Measurements from ENCODE around the gene AHSG. TPM values are rescaled to one million over a fixed set of nuclear protein-coding genes. Genes with fewer than 3 reads are reported as not detected.

AHSG gene
- total RNA-seq, 4 donors from 2014 or later, result not detected

DNA sequence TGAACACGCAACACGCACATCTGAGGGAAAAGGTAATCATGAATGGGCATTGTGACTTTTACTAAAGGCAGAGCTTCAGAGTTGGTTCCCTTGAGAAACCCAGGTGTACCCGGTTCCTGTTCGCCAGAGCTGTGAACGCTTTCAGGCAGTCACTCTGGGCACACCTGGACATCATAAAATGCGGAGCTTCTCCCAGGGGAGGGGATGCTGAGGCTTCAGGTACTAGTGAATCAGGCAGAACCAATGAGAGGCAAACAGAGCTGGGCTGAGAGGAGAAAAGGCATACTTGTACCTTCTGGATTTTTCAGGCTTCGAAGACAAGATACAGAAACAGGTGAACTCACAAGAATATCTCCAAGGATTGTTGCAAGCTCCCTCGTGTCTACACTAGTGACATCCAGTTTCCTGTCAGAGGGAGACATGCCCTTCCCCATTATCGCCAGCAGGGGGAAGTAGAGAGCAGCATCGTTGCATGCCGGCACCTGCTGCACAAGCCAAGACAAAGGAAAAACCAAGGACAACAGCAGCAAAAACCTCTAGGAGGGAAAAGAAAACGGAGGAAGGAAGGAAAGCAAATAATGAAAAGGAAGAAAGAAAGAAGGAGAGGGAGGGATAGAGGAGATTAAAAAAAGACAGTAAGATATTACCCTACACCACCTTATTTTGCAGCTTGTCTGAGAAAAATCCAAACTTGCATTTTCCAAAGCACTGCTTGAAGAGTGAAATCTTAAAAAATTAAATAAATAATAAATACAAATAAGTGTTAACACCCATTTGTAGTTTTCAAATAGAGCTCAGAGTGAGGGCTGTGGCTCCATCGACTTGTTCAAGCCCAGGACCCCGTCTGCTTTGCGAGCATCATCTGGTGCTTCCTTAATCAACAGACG is 2.0 kb downstream of the AHSG start:
- H3K9me3 ChIP-seq, result no peaks in the 10 kb centered on the region
- no peaks in the 10 kb centered on the region for H3K36me3 ChIP-seq
- no peak overlapping the region for H3K27ac ChIP-seq
- DNase-seq, result no peak
- intact Hi-C loops (cut with DNase I), result loop anchor here (5.0 kb wide), 1 partner anchor 202 kb away; no protein-coding TSS in a partner anchor
- TF ChIP-seq, protein P1, sequence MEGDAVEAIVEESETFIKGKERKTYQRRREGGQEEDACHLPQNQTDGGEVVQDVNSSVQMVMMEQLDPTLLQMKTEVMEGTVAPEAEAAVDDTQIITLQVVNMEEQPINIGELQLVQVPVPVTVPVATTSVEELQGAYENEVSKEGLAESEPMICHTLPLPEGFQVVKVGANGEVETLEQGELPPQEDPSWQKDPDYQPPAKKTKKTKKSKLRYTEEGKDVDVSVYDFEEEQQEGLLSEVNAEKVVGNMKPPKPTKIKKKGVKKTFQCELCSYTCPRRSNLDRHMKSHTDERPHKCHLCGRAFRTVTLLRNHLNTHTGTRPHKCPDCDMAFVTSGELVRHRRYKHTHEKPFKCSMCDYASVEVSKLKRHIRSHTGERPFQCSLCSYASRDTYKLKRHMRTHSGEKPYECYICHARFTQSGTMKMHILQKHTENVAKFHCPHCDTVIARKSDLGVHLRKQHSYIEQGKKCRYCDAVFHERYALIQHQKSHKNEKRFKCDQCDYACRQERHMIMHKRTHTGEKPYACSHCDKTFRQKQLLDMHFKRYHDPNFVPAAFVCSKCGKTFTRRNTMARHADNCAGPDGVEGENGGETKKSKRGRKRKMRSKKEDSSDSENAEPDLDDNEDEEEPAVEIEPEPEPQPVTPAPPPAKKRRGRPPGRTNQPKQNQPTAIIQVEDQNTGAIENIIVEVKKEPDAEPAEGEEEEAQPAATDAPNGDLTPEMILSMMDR (IDR thresholded peaks at IDR 0.05), result peak; percentile 89 to 99 (median 96)
- TF ChIP-seq POLR2A (IDR thresholded peaks at IDR 0.05), result no peak
- H3K4me3 ChIP-seq, result no peak overlapping the region
- H3K27me3 ChIP-seq, result peaks cover 0 to 54% (median 0%) of the 10 kb centered on the region in 4 donors
- WGBS, 2 donors, result 29 to 36% methylated on average over 16 of the region's 16 CpGs
- peaks cover 3 to 27% (median 9%) of the 10 kb centered on the region in 3 donors for H3K4me1 ChIP-seq

DNA sequence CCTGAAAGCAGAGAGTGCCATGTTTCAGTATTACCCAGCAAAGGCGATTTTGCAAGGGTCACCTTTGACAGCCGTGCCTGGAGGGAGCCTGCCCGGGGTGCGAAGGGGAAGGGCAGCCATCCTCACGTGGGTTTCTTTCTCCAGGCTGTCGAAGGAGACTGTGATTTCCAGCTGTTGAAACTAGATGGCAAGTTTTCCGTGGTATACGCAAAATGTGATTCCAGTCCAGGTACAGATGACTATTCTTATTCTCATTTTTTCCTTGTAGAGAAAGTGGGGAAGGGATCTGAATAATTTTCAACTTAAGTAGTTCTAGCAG is 3.4 kb downstream of the AHSG start:
- WGBS, 2 donors, result 75 to 77% methylated on average over 7 to 8 of the region's 8 CpGs
- Histone ChIP-seq H3K9me3 (no peaks in the 10 kb centered on the region), H3K27ac (no peak overlapping the region), H3K27me3 (peaks cover 0 to 63% (median 0%) of the 10 kb centered on the region in 4 donors), H3K36me3 (no peaks in the 10 kb centered on the region), H3K4me1 (peaks cover 3 to 27% (median 9%) of the 10 kb centered on the region in 3 donors), H3K4me3 (no peak overlapping the region)
- no peak for DNase-seq
- no peak for TF ChIP-seq POLR2A (IDR thresholded peaks at IDR 0.05)
- TF ChIP-seq, protein P1 (IDR thresholded peaks at IDR 0.05), result no peak
- intact Hi-C loops (cut with DNase I), result no loop called here

DNA sequence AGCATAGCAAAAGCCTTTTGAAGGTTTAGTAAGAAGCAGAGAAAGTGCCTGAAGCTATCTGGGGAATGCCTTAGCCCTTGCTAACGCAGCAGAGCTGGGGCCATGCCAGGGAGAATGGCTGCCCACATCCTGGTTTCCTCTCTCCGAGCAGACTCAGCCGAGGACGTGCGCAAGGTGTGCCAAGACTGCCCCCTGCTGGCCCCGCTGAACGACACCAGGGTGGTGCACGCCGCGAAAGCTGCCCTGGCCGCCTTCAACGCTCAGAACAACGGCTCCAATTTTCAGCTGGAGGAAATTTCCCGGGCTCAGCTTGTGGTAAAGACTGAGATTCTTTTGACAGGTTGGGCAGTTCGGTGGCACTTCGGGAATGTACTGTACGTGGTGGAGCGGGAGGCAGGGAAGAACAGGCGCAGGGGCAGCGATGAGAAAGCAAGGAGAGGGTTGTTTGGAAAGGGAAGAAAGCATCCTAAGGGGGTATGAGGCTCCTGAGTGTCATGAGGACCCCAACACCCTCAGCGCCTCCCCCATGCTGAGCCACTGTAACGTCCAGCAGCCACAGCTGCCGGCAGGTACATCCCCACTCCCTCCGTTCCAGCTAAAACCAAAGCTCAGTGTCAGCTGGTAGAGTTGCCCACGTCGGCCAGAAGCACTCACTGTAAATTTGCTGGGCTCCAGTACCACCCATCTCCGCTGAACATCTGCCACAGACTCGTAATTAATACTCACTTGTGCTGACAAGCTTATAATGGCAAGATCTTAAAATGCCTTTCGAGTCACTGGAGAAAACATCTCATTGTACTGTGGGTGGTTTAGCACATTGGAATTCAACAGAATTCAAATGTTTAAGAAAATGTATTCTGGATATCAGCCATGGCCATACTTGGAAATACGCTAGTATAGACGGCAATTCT is 4.4 kb downstream of the AHSG start:
- 18 to 20% methylated on average over 20 to 28 of the region's 31 CpGs for WGBS, 2 donors
- Histone ChIP-seq H3K4me3 (peak overlapping the region in 3 of 4 donors; percentile 27 to 48 (median 29)), H3K36me3 (no peaks in the 10 kb centered on the region), H3K9me3 (no peaks in the 10 kb centered on the region), H3K27me3 (peaks cover 0 to 63% (median 0%) of the 10 kb centered on the region in 4 donors), H3K4me1 (peaks cover 3 to 27% (median 9%) of the 10 kb centered on the region in 3 donors), H3K27ac (peak overlapping the region in 1 of 4 donors; percentile 36)
- peak; percentile 49 for DNase-seq
- intact Hi-C loops (cut with DNase I), result no loop called here
- no peak for TF ChIP-seq POLR2A (IDR thresholded peaks at IDR 0.05)
- TF ChIP-seq, protein P1 (IDR thresholded peaks at IDR 0.05), result peak; percentile 83 to 95 (median 92)

DNA sequence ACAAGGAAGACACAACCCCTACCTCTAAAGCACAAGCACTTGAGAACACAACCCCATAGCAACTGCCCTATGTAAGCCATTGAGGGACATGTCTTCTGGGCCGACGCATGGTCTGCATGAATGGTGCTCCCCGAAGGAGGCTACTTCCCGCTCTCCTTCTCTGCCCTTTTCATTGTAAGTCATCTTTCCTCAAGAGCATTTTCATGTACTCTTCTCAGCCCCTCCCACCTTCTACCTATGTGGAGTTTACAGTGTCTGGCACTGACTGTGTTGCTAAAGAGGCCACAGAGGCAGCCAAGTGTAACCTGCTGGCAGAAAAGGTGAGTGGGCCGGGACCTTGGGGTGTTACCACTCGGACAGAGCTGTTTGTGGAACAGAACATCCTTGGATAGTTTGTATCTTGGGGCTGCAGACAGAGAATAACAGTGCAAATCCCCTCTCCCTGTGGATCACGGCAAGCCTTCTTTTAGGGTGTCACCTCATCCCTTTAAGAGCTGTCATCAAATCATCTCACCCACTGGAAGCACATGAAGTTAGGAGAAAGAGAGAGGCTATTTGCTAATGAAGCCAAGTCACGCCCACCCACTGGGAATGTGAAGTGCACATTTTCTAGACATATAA is 5.6 kb downstream of the AHSG start:
- Histone ChIP-seq H3K27ac (no peak overlapping the region), H3K27me3 (peaks cover 0 to 55% (median 0%) of the 10 kb centered on the region in 4 donors), H3K4me1 (peaks cover 3 to 27% (median 9%) of the 10 kb centered on the region in 3 donors), H3K9me3 (no peaks in the 10 kb centered on the region), H3K4me3 (no peak overlapping the region), H3K36me3 (no peaks in the 10 kb centered on the region)
- TF ChIP-seq, protein P1 (IDR thresholded peaks at IDR 0.05), result no peak
- TF ChIP-seq POLR2A (IDR thresholded peaks at IDR 0.05), result no peak
- intact Hi-C loops (cut with DNase I), result no loop called here
- no peak for DNase-seq
- 88 to 91% methylated on average over 8 of the region's 8 CpGs for WGBS, 2 donors
